ENCODE measurements around the gene CAP2. TPM values are rescaled to one million over a fixed set of nuclear protein-coding genes. Genes with fewer than 3 reads are reported as not detected.

Gene CAP2
- total RNA-seq, 2 experiments from 2014 or later = not detected

DNA sequence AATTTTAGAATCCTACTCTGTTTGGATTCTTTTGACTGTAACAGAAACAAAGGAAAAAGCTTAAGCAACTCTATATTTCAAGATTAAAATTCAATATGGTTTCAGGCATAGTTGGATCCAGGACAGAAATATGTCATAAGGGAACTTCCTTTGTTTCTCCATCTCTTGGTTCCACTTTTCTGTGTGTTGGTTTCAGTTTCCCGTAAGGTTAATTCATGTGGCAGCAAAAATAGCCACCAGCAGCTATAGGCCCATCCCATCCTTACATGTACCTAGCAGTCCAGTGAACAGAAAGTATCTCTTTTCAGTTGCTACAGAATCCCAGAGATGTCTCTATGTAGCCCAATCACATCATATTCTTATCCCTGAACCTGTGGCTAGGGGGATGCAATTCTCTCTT is 197.9 kb downstream of the CAP2 start:
- no peak overlapping the region for H3K27ac Mint-ChIP-seq
- CTCF ChIA-PET = interaction anchor here (1.9 kb wide), 1 partner anchor 213 kb away, joined by 4 read pairs; no protein-coding TSS in a partner anchor
- H3K27me3 Mint-ChIP-seq = no peaks in the 10 kb centered on the region
- TF ChIP-seq CTCF (IDR thresholded peaks at IDR 0.05) = no peak
- H3K9me3 Mint-ChIP-seq = no peaks in the 10 kb centered on the region
- POLR2A ChIA-PET = interaction anchor here (1.6 kb wide), 1 partner anchor 9 kb away, joined by 4 read pairs; the partner anchor contains the start of gene FAM8A1
- no peaks in the 10 kb centered on the region for H3K36me3 Mint-ChIP-seq (ENCODE audit: low read depth)
- DNase-seq (no peak), ATAC-seq (no peak)
- peaks cover 11% of the 10 kb centered on the region for H3K4me1 Mint-ChIP-seq (ENCODE audit: low read depth)
- intact Hi-C loops (cut with micrococcal nuclease) = no loop called here
- no peak overlapping the region for H3K4me3 Mint-ChIP-seq

GRCh38 chr6:17593246-17593645 is 199.9 kb downstream of the CAP2 start:
- Mint-ChIP-seq H3K4me3 (no peak overlapping the region), H3K36me3 (ENCODE audit: low read depth) (no peaks in the 10 kb centered on the region), H3K9me3 (no peaks in the 10 kb centered on the region), H3K27ac (no peak overlapping the region), H3K4me1 (ENCODE audit: low read depth) (peaks cover 11% of the 10 kb centered on the region), H3K27me3 (no peaks in the 10 kb centered on the region)
- intact Hi-C loops (cut with micrococcal nuclease) = no loop called here
- DNase-seq = no peak
- TF ChIP-seq CTCF (IDR thresholded peaks at IDR 0.05) = no peak
- POLR2A ChIA-PET = no interaction called here
- CTCF ChIA-PET = no interaction called here
- ATAC-seq = no peak

DNA sequence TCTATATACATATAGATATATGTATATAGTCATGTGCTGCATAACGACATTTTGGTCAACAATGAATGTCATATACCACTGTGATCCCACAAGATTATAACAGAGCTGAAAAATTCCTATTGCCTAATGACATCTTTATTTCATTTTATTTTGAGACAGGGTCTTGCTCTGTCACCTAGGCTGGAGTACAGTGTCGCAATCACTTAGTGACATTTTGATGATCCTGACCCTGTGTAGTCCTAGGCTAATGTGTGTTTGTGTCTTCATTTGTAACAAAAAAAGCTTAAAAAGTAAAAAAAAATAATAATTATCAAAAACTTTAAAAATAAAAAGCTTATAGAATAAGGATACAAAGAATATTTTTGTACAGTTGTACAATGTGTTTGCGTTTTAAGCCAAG is 202.7 kb downstream of the CAP2 start:
- no peak for DNase-seq
- Mint-ChIP-seq H3K4me1 (ENCODE audit: low read depth) (peaks cover 3% of the 10 kb centered on the region), H3K27me3 (no peaks in the 10 kb centered on the region), H3K36me3 (ENCODE audit: low read depth) (no peaks in the 10 kb centered on the region), H3K4me3 (no peak overlapping the region), H3K27ac (no peak overlapping the region), H3K9me3 (no peaks in the 10 kb centered on the region)
- ChIA-PET CTCF (no interaction called here), POLR2A (no interaction called here)
- intact Hi-C loops (cut with micrococcal nuclease) = no loop called here
- TF ChIP-seq CTCF (IDR thresholded peaks at IDR 0.05) = no peak
- no peak for ATAC-seq

GRCh38 chr6:17599877-17600526 is 206.6 kb downstream of the CAP2 start, which contains the start of gene FAM8A1:
Gene FAM8A1 (plus strand): TSS chr6:17600302. CDS start chr6:17600410, 108 bp downstream.
- Mint-ChIP-seq H3K4me1 (ENCODE audit: low read depth) (peaks cover 26% of the 10 kb centered on the region), H3K9me3 (no peaks in the 10 kb centered on the region), H3K36me3 (ENCODE audit: low read depth) (peaks cover 6% of the 10 kb centered on the region), H3K27me3 (no peaks in the 10 kb centered on the region), H3K27ac (peak within 1 kb of the TSS; percentile 82), H3K4me3 (peak within 1 kb of the TSS; percentile 77)
- ChIA-PET POLR2A (interaction anchor here (0.7 to 2.2 kb wide), 8 partner anchors 8 to 420 kb away, joined by 3 to 15 read pairs (median 4); partner anchors contain the start of gene NUP153), CTCF (interaction anchor here (0.9 to 3.2 kb wide), 8 partner anchors 11 to 205 kb away, joined by 3 to 21 read pairs (median 4); no protein-coding TSS in a partner anchor)
- peak; percentile 51 for TF ChIP-seq CTCF (IDR thresholded peaks at IDR 0.05)
- peak; percentile 90 for ATAC-seq
- intact Hi-C loops (cut with micrococcal nuclease) = no loop called here
- peak; percentile 96 for DNase-seq
